A673 (cell line): Measurements from ENCODE around the gene TRIM13. TPM values are rescaled to one million over a fixed set of nuclear protein-coding genes. Genes with fewer than 3 reads are reported as not detected.

Experiments
- BruUV-seq: library from RNA; stranded (reverse); fragments of 400-500 nt; replicated peaks from 2 replicates; lab custom pipeline; 2021; lab: Mats Ljungman, UMichigan
- CTCF ChIA-PET: fragments of 300-600 bp; sonication (Branson Sonifier 250); formaldehyde crosslinking; loops from one replicate; lab custom pipeline; 2022; ENCODE audit warnings: antibody characterized with exemption; lab: Charles Lee
- POLR2A ChIA-PET: fragments of 300-600 bp; sonication (Branson Sonifier 250); formaldehyde crosslinking; loops from one replicate; lab custom pipeline; 2022; ENCODE audit warnings: antibody characterized with exemption; ENCODE audit not compliant: low non-redundant PET; lab: Charles Lee
- DNase-seq: peaks from one replicate; pipeline ENCODE4 v3.0.0-alpha.2; 2015; ENCODE audit warnings: low spot score
- H3K27ac ChIP-seq: fragments of 200-600 bp; sonication (generic); 2 replicates; pipeline ENCODE4 v1.5.1; 2016; ENCODE audit warnings: mixed run types, low read depth, mild to moderate bottlenecking, mixed read lengths, antibody characterized with exemption, low read length; ENCODE audit not compliant: poor library complexity, severe bottlenecking
- H3K27me3 ChIP-seq: fragments of 200-600 bp; sonication (generic); replicated peaks from 2 replicates; pipeline ENCODE4 v1.6.1; 2017; ENCODE audit warnings: mixed run types, low read depth, mild to moderate bottlenecking, mixed read lengths, antibody characterized with exemption, low read length; ENCODE audit not compliant: insufficient read depth, poor library complexity
- H3K36me3 ChIP-seq: fragments of 200-600 bp; sonication (generic); 2 replicates; pipeline ENCODE4 v1.6.1; 2016; ENCODE audit warnings: mixed run types, mild to moderate bottlenecking, mixed read lengths, antibody characterized with exemption, low read length; ENCODE audit not compliant: insufficient read depth, poor library complexity, severe bottlenecking
- H3K4me1 ChIP-seq: fragments of 200-600 bp; sonication (generic); 2 replicates; pipeline ENCODE4 v1.6.1; 2017; ENCODE audit warnings: mixed run types, mild to moderate bottlenecking, mixed read lengths, antibody characterized with exemption, low read length; ENCODE audit not compliant: insufficient read depth, poor library complexity, severe bottlenecking
- H3K4me3 ChIP-seq: fragments of 200-600 bp; sonication (generic); 2 replicates; pipeline ENCODE4 v1.5.1; 2016; ENCODE audit warnings: low read depth, mixed run types, mild to moderate bottlenecking, mixed read lengths, low read length; ENCODE audit not compliant: poor library complexity, severe bottlenecking
- H3K9me3 ChIP-seq: fragments of 200-600 bp; sonication (generic); 2 replicates; pipeline ENCODE4 v1.6.1; 2016; ENCODE audit warnings: mixed run types, low read depth, mild to moderate bottlenecking, mixed read lengths, antibody characterized with exemption, low read length; ENCODE audit not compliant: poor library complexity, severe bottlenecking
- EZH2 ChIP-seq: fragments of 200-600 bp; sonication (generic); IDR thresholded peaks from 2 replicates; pipeline ENCODE4 v1.6.1; 2017; ENCODE audit warnings: borderline replicate concordance, low read depth, mild to moderate bottlenecking, mixed read lengths, antibody characterized with exemption, low read length; ENCODE audit not compliant: poor library complexity, severe bottlenecking
- intact Hi-C: fragments of 100-400 bp; cut with micrococcal nuclease; formaldehyde crosslinking; loops from one replicate; pipeline ENCODE4 v1.10.0; 2022; ENCODE audit not compliant: unreplicated experiment
- total RNA-seq: library from RNA; stranded (reverse); gene quantifications from 2 replicates; pipeline ENCODE4 v1.2.3, GENCODE V29; 2021
- TF ChIP-seq, protein P1 (sequence below): fragments of 300-800, 200-600 bp; sonication (generic); conservative IDR thresholded peaks from 2 replicates; pipeline ENCODE4 v1.5.1; 2017; ENCODE audit warnings: low read depth, mild to moderate bottlenecking, antibody characterized with exemption, low read length, moderate library complexity, mixed read lengths

The TRIM13 gene
- total RNA-seq, 1 experiment from 2014 or later = 38.7 TPM

DNA sequence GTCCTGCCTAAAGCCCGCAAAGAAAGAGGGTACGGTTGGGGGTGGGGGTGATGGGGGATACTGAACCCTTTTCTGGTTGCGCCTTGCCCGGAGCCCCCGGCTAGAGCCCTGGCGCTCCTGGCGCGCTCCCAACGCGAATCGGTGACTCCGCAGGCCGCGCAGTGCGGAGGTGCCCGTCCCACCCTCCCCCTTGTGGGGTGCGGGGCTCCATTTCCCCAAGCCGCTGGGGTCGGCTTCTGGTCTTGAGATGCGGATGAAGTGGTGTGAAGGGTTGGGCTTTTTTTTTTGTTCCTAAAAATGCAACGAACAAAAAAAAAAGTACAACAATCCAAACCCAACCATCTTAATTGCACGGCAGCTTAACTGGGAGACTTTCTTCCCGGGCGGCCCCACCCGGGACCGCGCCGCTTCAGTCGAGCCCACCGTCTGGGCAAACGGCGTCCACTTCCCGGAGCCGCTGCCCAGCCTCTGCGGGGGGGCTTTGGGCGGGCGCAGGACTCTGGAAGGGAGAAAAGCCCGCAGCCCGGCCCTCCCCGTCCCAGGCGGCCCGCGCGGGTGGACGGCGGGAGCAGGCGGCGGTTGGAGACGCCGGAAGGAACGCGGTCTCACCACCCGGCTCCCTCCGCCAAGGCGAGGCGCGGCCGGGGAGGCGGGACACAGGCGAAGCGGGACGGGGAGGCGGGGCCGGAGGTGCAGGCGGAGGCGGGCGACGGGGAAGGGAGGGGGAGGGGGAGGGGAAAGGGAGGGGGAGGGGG is 504 bp upstream of the TRIM13 start:
- intact Hi-C loops = loop anchor here (2.0 to 5.0 kb wide), 2 partner anchors 86 to 536 kb away; no protein-coding TSS in a partner anchor
- ChIA-PET CTCF (interaction anchor here (0.6 to 1.5 kb wide), 4 partner anchors 20 to 714 kb away, joined by 5 to 7 read pairs (median 6); partner anchors contain the start of gene SPRYD7), POLR2A (interaction anchor here (1.1 kb wide), 1 partner anchor 10 kb away, joined by 3 read pairs; no protein-coding TSS in a partner anchor)
- peaks cover 23% of the 10 kb centered on the region for H3K4me1 ChIP-seq
- peak overlapping the region; percentile 81 for H3K4me3 ChIP-seq
- H3K9me3 ChIP-seq = no peaks in the 10 kb centered on the region
- H3K36me3 ChIP-seq = peaks cover 27% of the 10 kb centered on the region
- TF ChIP-seq, protein P1, sequence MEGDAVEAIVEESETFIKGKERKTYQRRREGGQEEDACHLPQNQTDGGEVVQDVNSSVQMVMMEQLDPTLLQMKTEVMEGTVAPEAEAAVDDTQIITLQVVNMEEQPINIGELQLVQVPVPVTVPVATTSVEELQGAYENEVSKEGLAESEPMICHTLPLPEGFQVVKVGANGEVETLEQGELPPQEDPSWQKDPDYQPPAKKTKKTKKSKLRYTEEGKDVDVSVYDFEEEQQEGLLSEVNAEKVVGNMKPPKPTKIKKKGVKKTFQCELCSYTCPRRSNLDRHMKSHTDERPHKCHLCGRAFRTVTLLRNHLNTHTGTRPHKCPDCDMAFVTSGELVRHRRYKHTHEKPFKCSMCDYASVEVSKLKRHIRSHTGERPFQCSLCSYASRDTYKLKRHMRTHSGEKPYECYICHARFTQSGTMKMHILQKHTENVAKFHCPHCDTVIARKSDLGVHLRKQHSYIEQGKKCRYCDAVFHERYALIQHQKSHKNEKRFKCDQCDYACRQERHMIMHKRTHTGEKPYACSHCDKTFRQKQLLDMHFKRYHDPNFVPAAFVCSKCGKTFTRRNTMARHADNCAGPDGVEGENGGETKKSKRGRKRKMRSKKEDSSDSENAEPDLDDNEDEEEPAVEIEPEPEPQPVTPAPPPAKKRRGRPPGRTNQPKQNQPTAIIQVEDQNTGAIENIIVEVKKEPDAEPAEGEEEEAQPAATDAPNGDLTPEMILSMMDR = no peak
- no peak for TF ChIP-seq EZH2
- H3K27me3 ChIP-seq = no peaks in the 10 kb centered on the region
- H3K27ac ChIP-seq = peak overlapping the region; percentile 94
- peak; percentile 96 for DNase-seq
- no TSS peak for BruUV-seq

DNA sequence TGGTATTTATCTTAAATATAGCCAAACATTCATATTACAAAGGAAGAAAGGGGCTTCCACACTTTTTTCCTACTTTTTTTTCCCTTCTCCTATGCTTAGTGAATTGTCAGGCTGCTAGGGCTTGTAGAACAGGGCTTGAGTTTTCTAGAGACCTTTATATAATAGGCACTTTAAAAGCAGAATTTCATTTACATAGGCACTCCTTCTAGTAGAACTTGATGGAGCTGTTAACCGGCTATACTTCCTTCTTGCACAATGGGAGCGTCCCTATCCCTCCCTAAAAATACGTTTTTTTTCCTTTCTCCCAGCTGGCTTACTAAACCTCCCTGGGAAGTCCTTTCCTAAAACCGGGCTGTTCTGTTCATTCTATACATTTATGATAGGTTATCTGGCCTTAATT is 1.1 kb downstream of the TRIM13 start:
- peaks cover 23% of the 10 kb centered on the region for H3K4me1 ChIP-seq
- ChIA-PET POLR2A (interaction anchor here (0.6 to 0.7 kb wide), 2 partner anchors 16 to 353 kb away, joined by 3 read pairs; no protein-coding TSS in a partner anchor), CTCF (interaction anchor here (0.5 to 1.6 kb wide), 8 partner anchors 21 to 914 kb away, joined by 3 to 10 read pairs (median 6); partner anchors contain the start of gene SPRYD7)
- no peak for DNase-seq
- H3K36me3 ChIP-seq = peaks cover 27% of the 10 kb centered on the region
- no peaks in the 10 kb centered on the region for H3K27me3 ChIP-seq
- no peak for TF ChIP-seq EZH2
- TF ChIP-seq, protein P1 = no peak
- no peaks in the 10 kb centered on the region for H3K9me3 ChIP-seq
- H3K4me3 ChIP-seq = peak overlapping the region; percentile 98
- intact Hi-C loops = loop anchor here (2.0 to 5.0 kb wide), 2 partner anchors 85 to 534 kb away; no protein-coding TSS in a partner anchor
- H3K27ac ChIP-seq = peak overlapping the region; percentile 98
- BruUV-seq = no TSS peak

DNA sequence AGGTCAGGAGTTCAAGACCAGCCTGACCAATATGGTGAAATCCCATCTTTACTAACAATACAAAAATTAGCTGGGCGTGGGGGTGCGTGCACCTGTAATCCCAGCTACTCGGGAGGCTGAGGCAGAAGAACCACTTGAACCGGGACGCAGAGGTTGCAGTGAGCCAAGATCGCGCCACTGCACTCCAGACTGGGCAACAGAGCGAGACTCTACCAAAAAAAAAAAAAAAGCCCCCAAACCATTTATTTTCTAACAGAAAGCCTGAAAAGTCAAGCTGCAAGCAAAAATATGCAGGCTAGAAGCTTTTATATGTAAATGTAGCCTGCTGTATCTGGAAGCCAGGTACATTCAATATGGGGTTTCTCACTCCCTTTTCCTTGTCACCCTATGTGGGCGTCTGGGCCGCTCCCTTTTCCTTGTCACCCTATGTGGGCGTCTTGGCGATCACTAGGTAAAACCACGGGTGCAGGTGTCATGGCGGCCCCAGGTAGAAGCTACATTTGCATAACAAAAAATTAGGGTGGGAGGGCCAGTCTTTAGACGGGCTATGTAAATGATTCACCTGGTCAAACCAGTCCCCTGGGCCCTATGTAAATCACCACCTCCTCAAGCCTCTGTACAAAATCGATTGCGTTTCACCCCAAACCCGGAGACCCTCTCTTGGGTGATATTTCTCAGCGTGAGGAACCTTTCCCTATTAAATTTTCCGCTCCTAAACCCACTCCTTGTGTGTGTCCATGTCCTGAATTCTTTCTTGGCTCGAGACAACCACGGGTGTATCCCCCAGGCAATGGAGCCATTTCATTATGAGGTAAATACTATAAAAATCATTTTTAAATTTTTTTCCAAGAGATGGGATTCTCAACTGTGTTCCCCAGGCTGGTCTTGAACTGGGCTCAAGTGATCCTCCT is 2.1 kb downstream of the TRIM13 start:
- BruUV-seq = no TSS peak
- ChIA-PET CTCF (no interaction called here), POLR2A (no interaction called here)
- Histone ChIP-seq H3K27ac (no peak overlapping the region), H3K36me3 (peaks cover 34% of the 10 kb centered on the region), H3K9me3 (no peaks in the 10 kb centered on the region), H3K4me3 (peak overlapping the region; percentile 98), H3K4me1 (peaks cover 23% of the 10 kb centered on the region), H3K27me3 (no peaks in the 10 kb centered on the region)
- TF ChIP-seq EZH2 = no peak
- TF ChIP-seq, protein P1 = no peak
- no peak for DNase-seq
- intact Hi-C loops = loop anchor here (5.0 kb wide), 1 partner anchor 533 kb away; no protein-coding TSS in a partner anchor
